ENCODE measurements around the gene MTX1.

GRCh38 chr1:155254714-155255242 is 46.3 kb downstream of the MTX1 start:
- TF ChIP-seq CTCF (IDR thresholded peaks at IDR 0.05), result no peak
- TF ChIP-seq POLR2AphosphoS5 (IDR thresholded peaks at IDR 0.05), result no peak
